ENCODE measurements around the gene TET1.

DNA sequence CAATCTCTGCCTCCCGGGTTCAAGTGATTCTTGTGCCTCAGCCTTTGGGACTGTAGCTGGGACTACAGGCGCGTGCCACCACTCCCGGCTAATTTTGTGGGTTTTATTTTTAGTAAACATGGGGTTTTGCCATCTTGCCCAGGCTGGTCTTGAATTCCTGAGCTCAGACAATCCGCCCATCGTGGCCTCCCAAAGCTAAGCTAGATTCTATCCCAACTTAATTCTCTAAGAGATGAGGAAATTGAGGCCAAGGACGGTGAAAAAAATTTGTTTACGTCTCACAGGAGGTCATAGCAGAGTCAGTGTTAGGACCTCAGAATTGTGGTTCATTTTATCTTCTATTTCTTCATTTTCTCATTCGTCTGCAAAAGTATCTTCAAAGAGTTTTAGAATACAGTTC lies 167.0 kb downstream of the TET1 start:
- TF ChIP-seq CTCF (IDR thresholded peaks at IDR 0.05; ENCODE audit: low read depth, low read length) (no peak), MAX (IDR thresholded peaks at IDR 0.05; ENCODE audit: low read depth, low read length) (no peak), POLR2A (IDR thresholded peaks at IDR 0.05; ENCODE audit: extremely low read depth, insufficient read length) (no peak), MYC (IDR thresholded peaks at IDR 0.05; ENCODE audit: low read depth, low read length) (no peak)

Data from NB4 (cell line).